Iris pigment epithelial cell (primary cell): ENCODE data around the gene CEACAM6.

Experiments used
- DNase-seq: peaks from one replicate; pipeline ENCODE4 v3.0.0-alpha.2; 2011; ENCODE audit warnings: low read depth

CEACAM6 gene

DNA sequence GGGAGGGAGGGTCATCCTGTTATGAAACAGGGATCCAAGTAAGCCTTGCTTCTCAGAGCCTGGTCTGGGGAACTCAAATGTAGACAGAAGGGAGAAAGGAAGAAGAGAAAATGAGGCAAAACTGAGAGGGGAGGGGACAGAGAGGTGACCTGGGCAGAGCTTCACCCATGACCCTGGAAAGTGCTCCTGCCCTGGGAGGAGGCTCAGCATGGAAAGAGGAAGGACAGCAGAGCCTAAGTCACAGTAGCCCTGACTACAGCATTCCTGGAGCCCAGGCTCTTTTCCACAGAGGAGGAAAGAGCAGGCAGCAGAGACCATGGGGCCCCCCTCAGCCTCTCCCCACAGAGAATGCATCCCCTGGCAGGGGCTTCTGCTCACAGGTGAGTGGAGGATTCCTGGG is 41.0 kb downstream of the CEACAM6 start, which contains the start of gene CEACAM3:
Gene CEACAM3 (plus strand): TSS at position 226 of the 400 bp plus-strand sequence. CDS start 91 bp downstream, at position 317.
- no peak for DNase-seq

DNA sequence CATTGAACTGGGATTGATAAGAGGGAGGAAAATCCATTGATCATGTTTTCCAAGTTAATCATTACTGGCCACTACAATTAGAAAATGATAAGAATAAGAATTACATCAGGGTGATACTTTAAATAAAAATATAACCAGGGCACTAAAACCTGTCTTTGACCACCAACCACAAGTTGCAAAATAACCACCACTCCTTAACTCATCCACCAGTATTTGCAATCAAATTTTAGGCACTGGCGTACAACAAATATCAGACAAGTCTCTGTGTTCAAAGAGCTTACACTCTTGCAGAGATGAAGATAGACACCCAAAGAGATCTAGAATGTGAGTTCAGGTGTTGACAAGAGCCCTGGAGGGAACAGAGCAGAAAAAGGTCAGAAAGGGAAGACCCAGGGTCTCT is 41.6 kb downstream of the CEACAM6 start:
- DNase-seq: no peak

DNA sequence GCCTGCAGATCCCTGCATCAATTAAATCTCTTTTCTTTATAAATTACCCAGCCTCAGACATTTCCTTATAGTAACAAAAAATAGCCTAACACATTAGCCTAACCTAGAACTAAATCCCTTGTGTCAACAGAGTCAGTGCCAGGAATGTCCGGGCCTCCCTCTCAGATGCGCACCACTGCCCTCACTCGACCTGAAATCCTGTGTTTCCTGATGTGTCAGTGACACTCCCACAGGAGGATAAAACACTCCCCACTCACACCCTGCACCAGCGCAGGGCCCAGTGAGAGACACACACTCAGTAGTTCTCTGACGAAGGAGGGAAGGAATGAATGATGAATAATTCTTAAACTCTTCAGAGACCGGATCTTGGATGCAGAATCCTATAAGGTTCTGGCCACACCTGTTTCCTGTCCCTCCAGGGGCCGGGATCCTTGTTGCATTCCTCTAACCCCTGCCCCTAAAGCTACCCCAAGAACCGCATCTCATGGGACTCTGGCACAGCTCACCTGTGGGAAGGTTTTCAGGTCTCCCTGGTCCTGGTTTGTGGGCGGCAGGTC is 44.2 kb downstream of the CEACAM6 start:
- peak; percentile 3 for DNase-seq

DNA sequence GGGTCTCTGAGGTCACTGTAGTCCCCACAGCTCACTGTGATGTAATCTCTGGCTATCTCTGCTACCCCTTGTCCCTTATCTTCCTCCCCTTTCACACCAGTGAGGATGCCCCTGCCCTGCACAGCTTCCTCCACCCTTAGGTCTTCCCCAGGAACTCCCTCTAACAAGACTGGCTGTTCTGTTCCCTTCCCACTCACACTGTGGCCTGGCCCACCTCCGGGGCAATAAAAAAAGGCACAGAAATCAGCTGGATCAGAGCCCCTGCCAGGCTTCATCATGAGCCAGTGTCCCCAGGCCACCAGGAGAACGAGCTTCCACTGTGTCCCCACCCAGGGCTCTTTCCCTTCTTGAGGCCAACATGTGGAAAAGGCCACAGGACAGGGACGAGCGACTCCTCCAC is 45.7 kb downstream of the CEACAM6 start:
- DNase-seq: no peak

DNA sequence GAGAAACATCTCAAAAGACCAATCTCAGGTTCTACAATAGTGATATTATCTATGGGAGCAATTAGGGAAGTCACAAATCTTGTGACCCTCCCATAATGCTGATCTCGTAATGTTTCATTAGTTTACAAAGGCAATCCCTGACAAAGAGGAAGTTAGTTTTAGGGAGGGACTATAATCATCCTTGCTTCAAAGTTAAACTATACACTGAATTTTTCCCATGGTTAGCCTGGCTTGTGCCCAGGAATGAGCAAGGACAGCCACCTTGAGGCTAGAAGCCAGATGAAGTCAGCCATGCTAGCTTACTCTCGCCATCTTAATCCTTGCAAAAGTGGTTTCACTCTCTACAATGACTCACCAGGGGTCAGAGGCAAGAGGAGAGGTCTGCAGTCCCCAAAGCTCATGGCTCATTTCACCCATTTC is 46.5 kb downstream of the CEACAM6 start:
- no peak for DNase-seq

DNA sequence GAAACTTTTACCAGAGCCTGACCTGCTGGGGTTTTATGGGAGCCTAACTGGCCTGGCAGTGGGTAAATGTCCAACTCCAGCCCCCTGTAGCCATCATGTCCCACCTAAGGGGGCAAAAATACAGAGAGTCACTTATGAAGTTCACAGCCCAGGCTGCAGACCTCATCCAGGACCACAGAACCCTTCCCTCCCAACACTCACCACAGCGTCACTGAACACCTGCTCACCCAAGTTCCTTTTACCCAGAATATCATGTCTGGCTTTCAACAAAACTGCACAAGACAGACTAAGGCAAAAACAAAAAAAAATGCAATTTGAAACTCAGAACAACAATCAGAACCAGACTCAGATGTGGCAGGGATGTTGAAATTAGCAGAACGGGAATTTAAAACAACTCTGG is 47.4 kb downstream of the CEACAM6 start:
- DNase-seq: no peak

DNA sequence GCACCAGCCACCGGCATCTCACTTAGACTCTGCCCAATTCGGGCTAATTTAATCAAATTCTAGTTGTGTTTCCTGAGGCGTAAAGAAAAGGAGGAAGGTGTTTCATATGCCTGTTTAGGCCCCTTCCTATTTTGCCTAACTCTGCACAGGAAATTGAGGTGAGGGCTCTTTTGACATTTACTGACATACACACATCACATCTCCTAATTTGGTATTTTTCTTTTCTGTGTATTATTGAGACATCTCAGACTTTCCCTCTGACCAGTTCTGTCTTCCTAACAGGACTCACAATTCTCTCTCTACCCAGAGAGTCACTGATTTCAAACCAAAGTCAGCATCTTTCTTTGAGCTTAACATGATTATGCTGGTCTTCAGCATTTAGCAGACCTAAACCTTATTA is 49.0 kb downstream of the CEACAM6 start:
- no peak for DNase-seq

DNA sequence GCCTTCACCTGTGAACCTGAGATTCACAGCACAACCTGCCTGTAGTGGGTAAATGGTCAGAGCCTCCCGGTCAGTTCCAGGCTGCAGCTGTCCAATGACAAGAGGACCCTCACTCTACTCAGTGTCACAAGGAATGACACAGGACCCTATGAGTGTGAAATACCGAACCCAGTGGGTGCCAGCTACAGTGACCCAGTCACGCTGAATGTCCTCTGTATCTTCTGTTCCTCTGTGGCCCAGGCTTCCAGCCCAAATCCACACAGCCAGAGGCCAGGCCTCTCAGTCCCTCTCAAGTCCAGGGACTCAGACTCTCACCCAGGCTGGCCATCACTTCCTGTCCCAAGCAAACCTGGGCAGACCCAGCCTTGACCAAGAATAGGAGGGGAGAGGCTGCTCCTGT is 51.8 kb downstream of the CEACAM6 start:
- DNase-seq: no peak

DNA sequence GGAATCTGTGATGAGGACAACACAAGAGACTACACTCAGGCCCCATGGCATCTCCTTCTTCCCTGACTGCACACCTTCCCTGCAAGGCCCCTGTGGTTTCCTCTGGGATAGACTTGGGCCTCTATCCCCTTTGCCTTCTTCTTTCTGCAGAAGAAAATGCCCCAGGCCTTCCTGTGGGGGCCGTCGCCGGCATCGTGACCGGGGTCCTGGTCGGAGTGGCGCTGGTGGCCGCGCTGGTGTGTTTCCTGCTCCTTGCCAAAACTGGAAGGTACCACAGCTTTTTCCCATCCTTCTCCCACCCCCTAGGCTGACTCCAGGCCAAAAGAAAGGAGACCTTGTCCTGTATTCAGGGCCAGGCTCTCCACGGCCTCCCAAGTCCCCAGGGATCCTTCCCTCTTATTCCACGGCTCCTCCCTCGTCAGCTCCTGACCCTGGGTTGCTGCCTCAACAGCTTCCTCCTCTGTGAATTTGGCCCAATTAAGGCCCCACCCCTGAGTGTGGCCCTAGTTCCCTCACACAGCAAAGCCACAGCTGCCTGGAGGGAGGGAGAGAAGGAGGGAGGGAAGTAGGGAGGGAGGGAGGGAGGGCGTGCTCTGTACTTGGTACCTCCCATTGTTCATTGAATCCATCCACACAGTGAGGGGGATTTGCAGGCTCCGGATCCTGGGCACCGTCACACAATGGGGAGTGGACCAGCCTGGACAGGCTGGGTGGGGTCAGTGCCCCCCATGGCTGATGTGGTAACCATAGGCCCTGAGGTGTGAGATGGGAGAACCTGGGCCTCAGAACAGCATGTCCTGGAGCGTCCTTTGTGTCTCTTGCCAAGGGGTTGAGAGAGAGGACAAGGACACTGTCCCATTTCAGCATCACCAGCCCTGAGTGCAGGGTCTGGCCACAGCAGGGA is 53.6 kb downstream of the CEACAM6 start:
- no peak for DNase-seq

DNA sequence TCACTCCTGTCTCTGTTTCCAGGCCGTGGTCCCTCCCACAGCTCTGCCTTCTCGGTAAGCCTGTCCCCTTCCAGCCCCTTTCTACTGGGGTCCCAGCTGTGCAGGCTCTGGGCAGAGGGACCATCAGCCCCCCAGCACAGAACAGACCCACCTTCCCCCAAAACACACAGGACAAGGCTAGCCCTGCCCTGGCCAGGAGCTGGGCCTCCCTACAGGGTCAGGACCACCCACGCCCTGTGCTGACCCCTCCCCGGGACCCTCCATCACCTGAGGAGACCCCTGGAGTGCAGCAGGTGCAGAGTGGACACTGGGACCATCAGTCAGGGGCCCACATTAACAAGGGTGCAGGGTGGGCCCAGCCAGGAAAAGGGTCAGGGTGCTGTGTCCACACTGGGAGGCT is 55.0 kb downstream of the CEACAM6 start:
- no peak for DNase-seq

DNA sequence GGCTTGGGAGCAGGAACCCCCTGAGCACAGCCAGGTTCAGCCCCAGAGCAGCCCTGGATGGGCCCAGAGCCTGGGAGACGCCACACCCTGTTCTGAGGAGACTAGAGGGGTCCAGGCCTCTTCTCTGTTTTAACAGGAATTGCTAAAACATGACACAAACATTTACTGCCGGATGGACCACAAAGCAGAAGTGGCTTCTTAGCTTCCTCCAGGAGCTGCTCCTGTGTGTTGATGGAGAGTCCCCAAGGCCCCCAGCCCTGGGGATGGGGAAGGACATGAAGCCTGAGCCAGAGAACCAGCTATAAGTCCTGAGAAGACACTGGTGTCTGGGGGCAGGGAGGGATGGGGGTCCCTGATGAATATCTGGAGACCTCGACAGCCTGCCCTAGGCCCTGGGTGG is 55.7 kb downstream of the CEACAM6 start:
- no peak for DNase-seq

DNA sequence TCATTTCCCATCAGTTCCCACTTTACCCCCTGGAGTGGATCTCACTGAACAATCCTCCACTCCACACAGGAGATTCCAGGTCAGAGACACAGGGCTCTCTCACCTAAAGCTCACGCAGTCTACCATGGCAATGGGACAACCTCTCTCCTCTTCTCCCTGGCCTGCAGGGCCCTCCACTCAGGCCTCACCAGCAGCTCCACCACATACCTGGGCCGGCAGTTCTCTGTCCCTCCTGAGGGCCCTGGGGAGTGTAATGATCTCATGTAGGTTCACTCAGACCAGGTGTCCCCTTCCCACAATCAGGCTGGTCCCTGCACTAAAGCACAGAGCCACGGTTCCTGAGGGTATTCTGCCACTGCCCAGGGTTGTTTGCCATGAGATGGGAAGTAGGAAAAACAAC is 56.7 kb downstream of the CEACAM6 start:
- no peak for DNase-seq

DNA sequence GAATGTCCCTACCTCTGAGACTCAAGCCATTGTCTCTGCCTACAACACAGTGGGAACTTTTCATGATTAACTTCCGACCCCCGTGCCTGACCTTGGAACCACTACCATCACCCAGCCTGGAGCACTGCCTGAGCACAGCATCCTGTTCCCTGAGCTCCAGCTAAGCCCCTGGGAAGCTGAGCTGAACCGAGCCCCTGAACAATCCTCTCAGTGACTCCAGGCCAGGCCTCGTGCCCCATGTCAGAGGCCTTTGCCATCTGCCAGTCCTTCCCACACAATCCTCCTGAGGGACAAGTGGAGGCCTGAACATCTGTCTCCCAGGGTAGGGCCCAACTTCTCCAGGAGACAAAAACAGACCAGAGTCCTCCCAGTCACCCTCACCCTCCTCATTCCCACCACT is 58.6 kb downstream of the CEACAM6 start:
- DNase-seq: no peak

DNA sequence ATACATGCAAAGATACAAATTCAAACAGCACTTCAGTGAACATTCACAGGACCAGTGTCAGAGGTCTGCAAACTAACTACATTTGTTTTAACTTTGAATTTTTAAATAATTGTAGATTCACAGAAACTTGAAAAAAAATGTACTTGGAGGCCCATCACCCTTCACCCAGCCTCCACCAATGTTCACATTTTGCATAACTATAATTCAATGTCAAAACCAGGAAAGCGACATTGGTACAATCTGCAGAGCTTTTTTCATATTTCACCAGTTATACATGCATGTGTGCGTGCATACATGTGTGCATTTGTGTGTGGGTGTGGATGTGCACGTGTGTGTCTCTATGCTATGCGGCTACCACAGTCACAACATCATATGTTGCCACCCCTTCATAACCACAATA is 60.0 kb downstream of the CEACAM6 start:
- no peak for DNase-seq

DNA sequence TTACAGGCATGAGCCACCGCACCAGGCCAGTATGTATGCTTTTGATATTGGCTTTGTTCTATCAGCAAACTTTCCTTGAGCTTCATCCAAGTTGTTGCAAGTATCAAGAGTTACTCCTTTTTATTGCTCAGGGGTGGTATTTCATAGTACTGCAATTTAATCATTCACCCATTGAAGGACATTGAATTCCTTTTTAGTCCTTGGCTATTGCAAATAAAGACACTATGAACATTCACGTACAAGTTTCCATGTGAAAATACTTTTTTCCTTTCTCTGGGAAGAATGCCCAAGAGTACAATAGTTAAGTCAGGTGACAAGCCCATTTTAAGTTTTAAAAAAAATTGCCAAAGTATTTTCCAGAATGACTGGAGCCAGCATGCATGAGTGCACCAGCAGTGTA is 61.4 kb downstream of the CEACAM6 start:
- no peak for DNase-seq

DNA sequence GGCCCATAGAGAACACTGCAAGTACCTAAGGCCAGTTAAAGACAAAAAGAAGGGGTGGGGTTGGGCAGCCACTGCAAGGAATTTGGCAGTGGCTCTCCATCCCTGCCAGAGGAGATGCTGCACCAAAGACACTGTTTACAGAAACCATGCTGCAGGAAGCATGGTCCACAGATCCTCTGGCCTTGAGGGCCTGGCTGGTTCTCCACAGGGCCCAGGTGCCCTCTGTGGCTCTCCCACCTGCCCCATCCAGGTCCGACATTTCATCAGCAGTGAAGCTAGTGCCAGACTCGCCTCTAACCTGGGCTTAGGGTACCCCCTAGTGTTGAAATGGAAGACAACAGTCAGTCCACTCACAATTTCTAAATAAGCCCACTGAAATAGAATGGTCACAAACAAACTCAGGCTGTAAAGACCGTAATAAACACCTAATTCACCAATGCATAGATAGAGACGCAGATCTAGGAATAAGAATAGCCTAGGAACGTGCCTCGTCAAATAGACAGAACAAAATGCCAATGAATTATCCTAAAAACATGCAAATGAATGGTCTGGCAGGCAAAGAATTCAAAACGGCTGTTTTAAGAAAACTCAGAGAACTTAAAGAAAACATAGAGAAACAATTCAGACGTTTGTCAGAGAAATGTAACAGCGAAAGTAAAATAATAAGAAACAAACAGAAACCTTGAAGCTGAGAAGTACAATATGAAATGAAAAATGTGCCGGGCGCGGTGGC is 65.8 kb downstream of the CEACAM6 start:
- DNase-seq: peak; percentile 45
